Stimulated activated CD8-positive, alpha-beta memory T cell treated with anti-CD3 and anti-CD28 coated beads, Interleukin-7, amount 100 ng/mL, for 4 hours (primary cell): Measurements from ENCODE around the gene EPO.
A peak's percentile ranks its signal among the peaks of the same experiment; 100 is the strongest.
"Not testable (repeated sequence)": the region's sequence is repeated elsewhere in the genome, so short reads cannot be mapped to it uniquely, and the experiment has no call there.

Source experiments
- DNase-seq, 2 donors: peaks; one replicate each; pipeline ENCODE4 v3.0.0-alpha.2; 2020; ENCODE audit warnings: low read depth in 2 of 2

Gene EPO

DNA sequence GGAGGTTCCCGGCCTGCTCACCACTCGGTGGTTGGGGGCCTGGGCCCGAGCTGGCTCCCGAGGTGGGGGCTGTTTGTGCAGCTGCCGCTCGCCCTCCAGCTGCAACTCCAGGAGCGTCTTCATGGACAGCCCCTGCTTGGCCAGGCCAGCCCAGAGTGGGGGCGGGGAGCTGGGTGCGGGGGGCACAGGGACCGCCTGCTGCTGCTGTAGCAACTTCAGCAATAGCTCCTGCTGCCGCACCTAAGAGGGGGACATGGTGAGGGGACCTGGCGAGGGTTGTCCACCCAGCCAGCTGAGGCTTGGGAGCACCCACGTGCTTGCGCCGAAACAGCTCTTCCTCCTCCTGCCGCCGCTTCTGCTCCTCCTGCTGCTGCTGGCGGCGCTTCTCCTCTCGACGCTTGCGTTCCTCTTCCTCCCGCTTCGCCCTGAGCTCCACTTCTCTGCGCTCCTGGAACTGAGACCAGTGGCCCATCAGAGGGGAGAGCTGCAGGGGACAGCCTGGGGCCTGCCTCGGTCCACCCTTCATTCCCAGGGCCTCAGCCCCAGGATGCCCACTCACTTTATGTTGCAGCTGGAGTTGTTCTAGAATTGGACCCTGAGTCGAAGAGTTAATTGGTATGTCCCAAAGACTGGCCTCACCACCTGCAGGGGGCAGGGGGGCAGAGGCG is 37.1 kb upstream of the EPO start:
- no peak for DNase-seq

GRCh38 chr7:100683659-100684533 is 36.4 kb upstream of the EPO start:
- no peak for DNase-seq

GRCh38 chr7:100684534-100685042 is 35.7 kb upstream of the EPO start:
- DNase-seq, result no peak

DNA sequence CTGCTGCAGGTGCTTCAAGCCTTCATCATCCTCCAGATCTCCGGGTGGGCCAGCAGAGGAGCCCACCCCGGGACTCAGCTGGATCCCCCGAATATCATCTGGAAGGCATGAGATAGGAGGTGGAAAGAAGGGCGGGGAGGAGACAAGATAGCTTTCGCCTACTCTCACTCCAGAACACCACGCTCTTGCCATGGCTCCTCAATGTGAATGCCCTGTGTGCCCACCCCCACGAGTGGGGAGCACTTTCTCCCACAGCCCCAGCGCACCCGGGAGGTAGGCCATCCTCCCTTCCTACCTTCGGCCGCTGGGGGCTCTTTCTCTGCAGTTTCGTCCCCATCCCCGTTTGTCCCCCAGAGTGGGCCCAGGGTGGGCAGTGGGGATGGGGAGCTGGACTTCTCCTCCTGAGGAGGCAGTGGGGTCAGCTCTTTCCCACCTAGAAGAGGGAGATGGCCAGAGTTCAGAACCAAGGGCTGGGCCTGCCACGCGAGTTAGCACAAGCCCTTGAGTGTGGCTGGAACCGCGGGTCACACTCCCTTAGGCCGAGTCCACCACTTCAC is 35.1 kb upstream of the EPO start:
- DNase-seq, result no peak

GRCh38 chr7:100685631-100686145 is 34.6 kb upstream of the EPO start:
- no peak for DNase-seq

GRCh38 chr7:100686201-100686821 is 34.0 kb upstream of the EPO start:
- no peak for DNase-seq

GRCh38 chr7:100686822-100687211 is 33.5 kb upstream of the EPO start:
- no peak for DNase-seq

DNA sequence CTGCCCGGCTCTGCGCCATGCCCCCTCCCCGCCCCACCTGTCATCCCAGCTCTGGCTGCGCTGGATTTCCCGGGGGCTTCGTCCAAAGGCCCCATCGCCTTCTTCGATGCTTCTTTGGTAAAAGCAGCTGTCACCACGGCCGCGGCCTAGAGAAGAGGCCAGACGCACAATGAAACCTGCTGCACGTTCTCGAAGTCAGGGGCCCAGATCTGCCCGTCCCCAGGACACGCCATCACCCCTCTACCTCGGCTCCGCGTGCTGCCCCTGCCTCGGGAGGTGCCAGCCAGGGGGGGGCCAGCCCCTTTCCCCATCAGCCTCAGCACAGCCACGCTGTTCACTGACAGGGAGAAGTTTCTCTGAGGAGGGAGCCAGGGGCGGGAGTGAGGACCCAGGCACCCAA is 33.0 kb upstream of the EPO start:
- no peak for DNase-seq

GRCh38 chr7:100687751-100688300 is 32.4 kb upstream of the EPO start:
- no peak for DNase-seq

DNA sequence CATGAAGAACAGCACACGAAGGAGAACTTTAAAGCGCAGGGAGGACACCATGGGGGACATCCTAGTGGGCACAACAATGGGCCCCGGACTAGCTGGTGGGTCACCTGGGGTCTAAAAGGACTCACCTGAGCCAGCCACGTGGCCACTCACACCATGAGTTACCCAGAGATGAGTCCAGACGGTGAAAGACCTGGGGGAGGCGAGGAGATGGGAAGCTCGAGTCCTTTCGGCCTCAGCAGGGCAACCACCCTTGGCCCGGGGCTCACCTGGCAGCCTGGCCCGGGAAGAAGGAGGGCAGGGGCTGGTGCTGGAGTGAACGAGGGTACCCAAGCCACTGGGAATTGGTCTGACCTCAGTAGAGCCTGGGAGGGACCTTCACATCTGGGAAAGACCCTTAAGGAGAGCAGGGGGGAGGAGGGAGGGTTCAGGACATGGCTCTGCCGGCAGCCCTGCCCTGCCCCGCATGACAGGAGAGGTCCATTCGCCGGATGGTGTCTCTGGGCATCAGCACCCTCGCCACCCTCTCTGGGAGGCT is 31.9 kb upstream of the EPO start:
- no peak for DNase-seq

- no peak for DNase-seq
These were observed 30.8 kb upstream of the EPO start for GRCh38 chr7:100689230-100690135.

DNA sequence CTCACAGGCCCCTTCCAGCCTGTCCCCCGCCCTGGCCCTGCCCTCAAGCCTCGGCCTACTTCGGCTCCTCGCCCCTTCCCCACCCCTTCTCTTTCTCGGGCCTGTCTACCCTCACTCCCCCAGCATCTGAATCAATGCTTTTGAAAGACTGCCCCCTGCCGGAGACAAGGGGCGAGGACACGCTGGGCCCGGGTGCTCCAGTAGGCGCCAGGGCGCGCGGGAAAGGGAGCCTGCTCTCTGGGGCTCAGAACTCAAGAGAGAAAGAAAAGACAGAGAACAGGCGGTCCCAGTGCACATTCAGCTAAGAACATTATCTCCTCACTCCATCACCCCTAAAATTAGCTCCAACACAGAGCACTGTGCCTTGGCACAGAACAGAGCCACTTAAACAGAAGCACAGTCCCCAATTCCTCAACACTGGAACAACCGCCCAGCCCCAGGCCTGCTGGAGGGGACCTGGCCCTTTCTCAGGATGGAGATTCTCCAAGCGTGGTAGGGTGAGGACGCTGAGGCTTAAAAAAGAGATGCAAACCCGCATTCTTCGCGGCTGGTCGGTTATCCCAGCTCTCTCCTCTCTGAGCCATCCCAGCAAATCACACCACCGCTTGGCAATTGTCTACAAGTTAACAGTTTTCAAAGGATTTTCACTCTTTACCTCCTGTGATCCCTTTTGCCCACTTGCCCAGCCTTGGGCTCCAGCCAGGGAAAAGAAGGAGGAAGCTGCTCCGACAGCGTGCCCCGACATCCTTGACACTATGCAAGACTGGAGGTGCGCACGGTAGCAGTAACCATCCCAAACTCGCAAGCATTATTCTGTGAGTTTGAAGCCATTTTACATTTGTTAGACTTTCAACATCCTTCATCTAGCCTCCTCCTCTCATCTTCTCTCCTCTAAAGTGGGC is 28.3 kb upstream of the EPO start:
- peak; percentile 62 to 63 for DNase-seq

GRCh38 chr7:100692578-100692961 is 27.7 kb upstream of the EPO start:
- DNase-seq, result no peak

GRCh38 chr7:100693312-100694097 is 26.8 kb upstream of the EPO start:
- no peak for DNase-seq

DNA sequence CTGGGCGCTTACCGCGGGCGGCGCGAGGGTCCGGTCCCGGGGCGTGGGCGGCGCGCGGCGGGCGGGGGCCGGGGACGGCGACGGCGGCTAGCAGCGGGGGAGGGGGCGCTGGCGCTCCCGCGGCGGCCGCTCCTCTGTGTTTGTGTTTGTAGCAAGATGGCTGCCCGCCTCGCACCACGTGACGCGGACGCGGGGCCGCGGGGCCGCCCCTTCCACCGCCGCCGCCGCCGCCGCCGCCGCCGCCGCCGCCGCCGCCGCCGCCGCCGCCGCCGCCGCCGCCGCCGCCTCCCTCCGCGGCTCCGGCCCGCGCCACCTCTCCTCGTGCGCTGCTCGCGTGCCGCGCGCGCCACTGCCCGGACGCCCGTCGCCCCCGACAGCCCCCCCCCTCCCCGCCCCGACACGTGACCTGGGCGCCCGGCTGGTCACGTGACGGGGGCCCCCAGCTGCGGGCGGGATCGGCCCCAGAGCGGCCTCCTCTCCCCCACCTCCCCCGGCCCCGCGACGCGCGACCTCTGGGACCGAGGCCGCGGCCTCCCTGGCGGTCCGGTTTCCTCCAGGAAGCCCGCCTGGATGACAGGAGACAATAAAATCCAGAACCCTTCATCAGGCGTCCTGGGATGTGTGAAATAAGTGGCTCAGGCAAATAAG is 26.0 kb upstream of the EPO start, which contains the start of gene GIGYF1:
TSS of gene GIGYF1 (minus strand) at position 153 of the 648 bp plus-strand sequence. CDS start 6,012 bp downstream, outside the sequence.
- DNase-seq, result peak; percentile 39 to 64

DNA sequence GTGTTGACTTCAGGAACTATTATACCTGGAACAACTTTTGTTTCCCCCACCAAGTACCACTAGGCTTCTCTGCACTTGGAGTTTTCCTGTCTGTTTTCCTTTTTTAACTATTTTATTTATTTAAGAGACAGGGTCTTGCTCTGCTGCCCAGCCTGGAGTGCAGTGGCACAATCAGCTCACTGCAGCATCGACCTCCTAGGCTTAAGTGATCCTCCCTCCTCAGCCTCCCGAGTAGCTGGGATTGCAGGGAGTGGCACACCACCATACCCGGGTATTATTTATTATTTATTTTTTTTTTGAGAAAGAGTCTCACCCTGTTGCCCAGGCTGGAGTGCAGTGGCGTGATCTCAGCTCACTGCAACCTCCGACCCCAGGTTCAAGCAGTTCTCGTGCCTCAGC is 24.1 kb upstream of the EPO start:
- DNase-seq, result no peak

GRCh38 chr7:100699018-100699417 is 21.2 kb upstream of the EPO start:
- DNase-seq, result no peak

GRCh38 chr7:100701089-100701488 is 19.2 kb upstream of the EPO start:
- not testable (repeated sequence) for DNase-seq
